ENCODE measurements around the gene ACSL5. TPM values are rescaled to one million over a fixed set of nuclear protein-coding genes. Genes with fewer than 3 reads are reported as not detected.
"Not testable (repeated sequence)": the region's sequence is repeated elsewhere in the genome, so short reads cannot be mapped to it uniquely, and the experiment has no call there.

The ACSL5 gene
- total RNA-seq, 2 experiments from 2014 or later, result 55.8 to 59.5 TPM

DNA sequence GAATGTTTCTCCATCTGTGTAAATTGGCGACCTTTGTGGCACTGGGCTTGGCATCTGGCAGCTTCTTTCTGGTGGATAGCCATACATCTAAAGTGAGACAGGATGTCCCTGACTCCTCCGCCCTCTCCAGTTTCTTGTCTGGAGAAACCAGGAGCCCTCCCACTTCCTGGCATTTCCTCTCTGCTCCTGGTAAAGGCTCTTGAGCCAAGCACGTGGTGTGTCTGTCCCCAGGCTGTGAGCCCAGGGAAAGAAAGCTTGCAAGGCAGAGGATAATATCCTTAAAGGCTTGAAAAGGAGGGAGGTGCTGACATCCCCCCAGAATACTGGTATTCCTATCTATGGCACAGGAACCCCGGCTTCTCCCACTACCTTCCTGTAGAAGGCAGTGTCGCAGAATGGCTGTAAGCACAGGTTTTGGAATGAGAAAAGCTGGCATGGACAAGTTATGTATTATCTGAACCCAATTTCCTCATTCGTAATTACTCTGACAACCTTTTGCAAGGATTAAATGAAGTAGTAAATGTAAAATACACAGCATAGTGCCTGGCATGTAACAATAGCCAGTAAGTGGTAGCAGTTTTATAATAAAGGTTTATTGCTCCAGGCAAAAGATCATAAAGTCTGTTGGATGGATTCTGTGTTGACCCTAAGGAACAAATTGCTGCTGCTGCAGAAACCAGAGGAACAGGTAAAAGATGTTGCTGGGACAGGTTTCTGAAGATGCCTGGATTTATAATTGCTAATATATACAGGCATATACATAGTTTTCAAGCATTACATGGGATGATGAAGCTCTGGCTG, 11.8 kb upstream of the ACSL5 start:
- no peak overlapping the region for H3K27ac Mint-ChIP-seq
- peaks cover 5% of the 10 kb centered on the region for H3K27me3 Mint-ChIP-seq
- H3K4me1 Mint-ChIP-seq, result no peaks in the 10 kb centered on the region
- no peak overlapping the region for H3K4me3 Mint-ChIP-seq
- POLR2A ChIA-PET, result no interaction called here
- DNase-seq (no peak), ATAC-seq (ENCODE audit: low read depth) (no peak)
- no peaks in the 10 kb centered on the region for H3K9me3 Mint-ChIP-seq
- H3K36me3 Mint-ChIP-seq, result no peaks in the 10 kb centered on the region

DNA sequence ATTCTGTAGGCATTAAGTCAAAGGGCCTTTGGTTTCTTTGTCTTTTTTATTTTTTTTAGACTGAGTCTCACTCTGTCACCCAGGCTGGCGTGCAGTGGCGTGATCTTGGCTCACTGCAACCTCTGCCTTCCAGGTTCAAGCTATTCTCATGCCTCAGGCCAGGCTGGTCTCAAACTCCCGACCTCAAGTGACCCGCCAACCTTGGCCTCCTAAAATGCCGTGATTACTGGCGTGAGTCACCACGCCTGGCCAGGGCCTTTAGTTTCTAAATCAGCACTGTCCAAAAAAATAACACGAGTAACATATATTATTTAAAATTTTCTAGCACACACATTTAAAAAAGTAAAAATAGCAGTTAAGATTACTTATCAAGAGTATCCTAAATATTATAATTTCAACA, 11.1 kb upstream of the ACSL5 start:
- H3K9me3 Mint-ChIP-seq, result no peaks in the 10 kb centered on the region
- no peak overlapping the region for H3K27ac Mint-ChIP-seq
- no peaks in the 10 kb centered on the region for H3K4me1 Mint-ChIP-seq
- no peaks in the 10 kb centered on the region for H3K36me3 Mint-ChIP-seq
- peaks cover 5% of the 10 kb centered on the region for H3K27me3 Mint-ChIP-seq
- no peak for DNase-seq
- POLR2A ChIA-PET, result no interaction called here
- ATAC-seq (ENCODE audit: low read depth), result no peak
- no peak overlapping the region for H3K4me3 Mint-ChIP-seq

DNA sequence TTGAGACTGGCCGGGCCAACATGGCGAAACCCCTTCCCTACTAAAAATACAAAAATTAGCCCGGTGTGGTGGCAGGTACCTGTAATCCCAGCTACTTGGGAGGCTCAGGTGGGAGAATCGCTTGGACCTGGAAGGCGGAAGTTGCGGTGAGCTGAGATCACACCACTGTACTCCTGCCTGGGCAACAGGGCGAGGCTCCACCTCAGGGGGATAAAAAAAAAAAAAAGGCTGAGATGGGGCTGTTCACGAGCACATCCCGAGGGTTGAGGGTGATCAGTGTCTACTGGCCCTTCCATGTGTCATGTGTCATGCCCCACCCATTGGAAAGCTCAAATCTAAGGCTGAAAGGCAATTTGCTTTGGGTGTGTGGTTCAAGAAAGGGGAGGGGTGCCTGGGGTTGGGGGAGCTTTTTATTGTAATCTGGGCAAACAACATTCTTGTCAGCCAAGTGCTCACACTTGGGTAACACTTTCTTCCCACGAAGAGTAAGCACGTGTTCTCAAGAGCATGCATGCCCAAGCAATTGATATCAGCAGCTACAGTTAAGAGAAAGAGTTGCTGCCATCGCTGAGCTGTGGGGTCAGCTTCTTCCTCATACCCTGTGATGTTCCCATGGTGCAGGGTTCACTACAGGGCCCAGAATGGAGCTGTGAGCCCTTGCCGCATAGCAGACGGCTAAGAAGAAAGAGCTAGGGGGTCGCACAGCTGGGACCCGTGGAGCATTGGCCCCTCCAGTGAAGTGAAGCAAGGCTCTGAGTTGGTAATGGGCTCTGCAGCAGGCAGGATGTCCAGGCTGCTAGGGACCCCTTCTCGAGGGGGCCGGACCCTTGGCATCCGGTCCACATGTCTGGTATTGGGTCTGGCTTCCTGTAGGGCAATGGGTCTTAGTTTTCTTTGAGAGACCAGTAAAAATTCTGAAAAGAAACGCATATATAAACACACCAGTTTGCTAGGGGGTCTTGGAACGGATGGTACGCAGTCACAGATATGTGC, 9.9 kb upstream of the ACSL5 start:
- Mint-ChIP-seq H3K27ac (no peak overlapping the region), H3K27me3 (peaks cover 5% of the 10 kb centered on the region), H3K4me1 (no peaks in the 10 kb centered on the region), H3K36me3 (no peaks in the 10 kb centered on the region), H3K9me3 (no peaks in the 10 kb centered on the region), H3K4me3 (no peak overlapping the region)
- no peak for DNase-seq
- ATAC-seq (ENCODE audit: low read depth), result no peak
- POLR2A ChIA-PET, result no interaction called here

DNA sequence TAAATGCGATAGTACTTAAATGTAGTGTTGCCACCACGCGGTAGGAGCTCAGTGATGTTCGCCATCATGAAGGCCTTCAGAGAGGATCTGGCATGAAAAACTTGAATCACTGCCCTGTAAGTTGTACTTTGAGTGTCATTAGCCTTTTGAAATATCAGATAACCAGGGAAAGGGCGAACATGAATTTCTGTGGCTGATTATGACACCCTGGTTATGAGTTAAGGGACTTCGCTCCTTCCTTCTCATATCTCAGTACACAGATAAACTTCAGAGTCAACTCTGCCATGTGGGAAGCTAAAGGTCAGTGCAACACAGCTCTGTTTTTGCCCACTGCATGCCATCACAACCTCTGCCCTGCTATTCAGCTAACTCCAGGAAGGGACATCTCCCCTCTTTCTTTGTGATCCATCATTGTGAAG, 8.9 kb upstream of the ACSL5 start:
- ATAC-seq (ENCODE audit: low read depth), result no peak
- H3K9me3 Mint-ChIP-seq, result no peaks in the 10 kb centered on the region
- H3K27me3 Mint-ChIP-seq, result peaks cover 5% of the 10 kb centered on the region
- H3K4me1 Mint-ChIP-seq, result no peaks in the 10 kb centered on the region
- no peak overlapping the region for H3K27ac Mint-ChIP-seq
- no peak overlapping the region for H3K4me3 Mint-ChIP-seq
- POLR2A ChIA-PET, result no interaction called here
- DNase-seq, result no peak
- no peaks in the 10 kb centered on the region for H3K36me3 Mint-ChIP-seq

DNA sequence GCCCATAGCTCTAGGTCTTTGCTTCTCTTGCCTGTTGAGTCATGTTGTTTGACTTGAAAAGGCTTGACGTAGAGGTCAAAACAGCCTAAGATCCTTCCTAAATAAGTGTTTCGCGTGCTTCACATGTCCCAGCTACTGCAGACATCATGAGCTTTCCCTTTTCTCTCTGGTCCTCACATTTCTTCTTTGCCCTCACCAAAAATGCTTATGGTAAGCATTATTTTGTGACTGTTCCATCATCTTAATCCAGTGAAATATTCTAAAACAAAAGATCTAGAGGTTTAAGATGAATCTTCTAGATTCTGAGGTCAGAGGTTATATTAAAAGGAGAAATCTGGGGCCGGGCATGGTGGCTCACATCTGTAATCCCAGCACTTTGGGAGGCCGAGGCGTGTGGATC, 8.5 kb upstream of the ACSL5 start:
- POLR2A ChIA-PET, result no interaction called here
- DNase-seq (no peak), ATAC-seq (ENCODE audit: low read depth) (no peak)
- H3K9me3 Mint-ChIP-seq, result no peaks in the 10 kb centered on the region
- H3K36me3 Mint-ChIP-seq, result no peaks in the 10 kb centered on the region
- H3K4me3 Mint-ChIP-seq, result no peak overlapping the region
- H3K27me3 Mint-ChIP-seq, result peaks cover 5% of the 10 kb centered on the region
- no peaks in the 10 kb centered on the region for H3K4me1 Mint-ChIP-seq
- H3K27ac Mint-ChIP-seq, result no peak overlapping the region

DNA sequence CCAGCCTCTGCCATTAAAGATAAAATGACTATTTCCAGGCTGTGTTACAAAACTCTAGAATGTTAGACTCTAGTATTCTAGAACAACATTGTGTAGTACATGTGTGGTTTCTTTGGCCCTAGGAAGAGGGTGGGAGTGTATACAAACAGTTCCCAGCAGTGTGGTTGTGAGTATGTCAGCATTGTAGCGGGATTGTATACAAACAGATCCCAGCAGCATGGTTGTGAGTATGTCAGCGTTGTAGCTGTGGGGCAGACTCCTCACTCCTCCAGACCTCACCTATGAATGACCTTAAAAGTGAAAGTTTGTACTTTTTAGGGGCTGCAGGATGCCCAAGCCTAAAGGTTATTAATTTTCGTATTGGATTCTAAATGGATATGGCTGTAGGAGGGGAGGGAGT, 6.9 kb upstream of the ACSL5 start:
- Mint-ChIP-seq H3K4me3 (no peak overlapping the region), H3K36me3 (peaks cover 2% of the 10 kb centered on the region), H3K4me1 (peaks cover 5% of the 10 kb centered on the region), H3K27ac (no peak overlapping the region), H3K9me3 (peaks cover 3% of the 10 kb centered on the region), H3K27me3 (peaks cover 2% of the 10 kb centered on the region)
- DNase-seq (no peak), ATAC-seq (ENCODE audit: low read depth) (no peak)
- POLR2A ChIA-PET, result interaction anchor here (1.2 kb wide), 1 partner anchor 8 kb away, joined by 5 read pairs; no protein-coding TSS in a partner anchor

DNA sequence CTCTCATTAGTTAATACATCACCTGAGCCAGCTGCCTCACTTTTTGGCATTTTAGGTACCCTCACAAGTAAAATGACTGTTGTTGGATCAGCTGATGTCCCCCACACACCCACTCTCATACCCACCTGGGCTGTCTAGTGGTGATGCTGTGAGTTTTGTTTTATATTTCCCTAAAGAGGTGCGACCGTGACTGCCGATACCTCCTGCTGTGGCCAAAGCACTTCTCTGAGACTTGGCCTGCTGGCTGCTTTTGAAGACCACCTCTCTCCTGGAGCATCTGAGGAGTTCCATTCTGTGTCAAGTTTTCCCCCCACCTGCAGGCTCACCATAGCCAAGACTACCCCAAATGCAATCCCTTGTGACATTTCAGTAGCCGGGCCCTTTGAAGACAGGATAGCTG, 6.4 kb upstream of the ACSL5 start:
- H3K36me3 Mint-ChIP-seq, result peaks cover 2% of the 10 kb centered on the region
- H3K4me1 Mint-ChIP-seq, result peaks cover 9% of the 10 kb centered on the region
- ATAC-seq (ENCODE audit: low read depth) (no peak), DNase-seq (no peak)
- no peak overlapping the region for H3K27ac Mint-ChIP-seq
- no peak overlapping the region for H3K4me3 Mint-ChIP-seq
- H3K9me3 Mint-ChIP-seq, result peaks cover 7% of the 10 kb centered on the region
- POLR2A ChIA-PET, result no interaction called here
- no peaks in the 10 kb centered on the region for H3K27me3 Mint-ChIP-seq

DNA sequence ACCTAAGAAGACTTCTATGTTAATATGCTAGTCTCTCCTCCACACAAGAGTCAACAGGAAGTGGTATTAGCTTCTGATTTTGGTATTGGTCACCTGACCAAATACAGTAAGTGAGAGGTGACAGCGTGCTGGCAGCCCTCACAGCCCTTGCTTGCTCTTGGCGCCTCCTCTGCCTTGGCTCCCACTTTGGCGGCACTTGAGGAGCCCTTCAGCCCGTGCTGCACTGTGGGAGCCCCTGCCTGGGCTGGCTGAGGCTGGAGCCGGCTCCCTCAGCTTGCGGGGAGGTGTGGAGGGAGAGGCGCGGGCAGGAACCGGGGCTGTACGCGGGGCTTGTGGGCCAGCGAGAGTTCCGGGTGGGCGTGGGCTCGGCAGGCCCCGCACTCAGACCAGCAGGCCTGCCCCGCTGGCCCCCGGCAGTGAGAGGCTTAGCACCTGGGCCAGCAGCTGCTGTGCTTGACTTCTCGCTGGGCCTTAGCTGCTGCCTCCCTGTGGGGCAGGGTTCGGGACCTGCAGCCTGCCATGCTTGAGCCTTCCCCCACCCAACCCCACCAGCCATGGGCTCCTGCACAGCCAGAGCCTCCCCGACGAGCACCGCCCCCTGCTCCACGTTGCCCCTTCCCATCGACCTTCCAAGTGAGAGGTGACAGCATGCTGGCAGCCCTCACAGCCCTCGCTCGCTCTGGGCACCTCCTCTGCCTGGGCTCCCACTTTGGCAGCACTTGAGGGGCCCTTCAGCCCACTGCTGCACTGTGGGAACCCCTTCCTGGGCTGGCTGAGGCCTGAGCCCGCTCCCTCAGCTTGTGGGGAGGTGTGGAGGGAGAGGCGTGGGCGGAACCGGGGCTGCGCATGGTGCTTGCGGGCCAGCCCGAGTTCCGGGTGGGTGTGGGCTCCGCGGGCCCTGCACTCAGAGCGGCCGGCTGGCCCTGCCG, 4.2 kb upstream of the ACSL5 start:
- H3K27me3 Mint-ChIP-seq, result no peaks in the 10 kb centered on the region
- POLR2A ChIA-PET, result no interaction called here
- peaks cover 18% of the 10 kb centered on the region for H3K4me1 Mint-ChIP-seq
- peaks cover 2% of the 10 kb centered on the region for H3K36me3 Mint-ChIP-seq
- ATAC-seq (ENCODE audit: low read depth) (peak; percentile 54), DNase-seq (no peak)
- no peak overlapping the region for H3K4me3 Mint-ChIP-seq
- H3K9me3 Mint-ChIP-seq, result peaks cover 7% of the 10 kb centered on the region
- H3K27ac Mint-ChIP-seq, result no peak overlapping the region

DNA sequence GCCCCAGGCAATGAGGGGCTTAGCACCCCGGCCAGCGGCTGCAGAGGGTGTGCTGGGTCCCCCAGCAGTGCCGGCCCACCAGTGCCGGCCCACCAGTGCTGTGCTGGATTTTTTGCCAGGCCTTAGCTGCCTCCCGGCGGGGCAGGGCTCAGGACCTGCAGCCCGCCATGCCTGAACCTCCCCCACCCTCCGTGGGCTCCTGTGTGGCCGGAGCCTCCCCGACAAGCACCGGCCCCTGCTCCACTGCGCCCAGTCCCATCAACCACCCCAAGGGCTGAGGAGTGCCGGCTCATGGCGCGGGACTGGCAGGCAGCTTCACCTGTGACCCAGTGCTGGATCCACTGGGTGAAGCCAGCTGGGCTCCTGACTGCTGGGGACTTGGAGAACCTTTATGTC, 3.5 kb upstream of the ACSL5 start:
- Mint-ChIP-seq H3K36me3 (peaks cover 2% of the 10 kb centered on the region), H3K4me1 (peaks cover 25% of the 10 kb centered on the region), H3K27ac (no peak overlapping the region), H3K9me3 (peaks cover 7% of the 10 kb centered on the region), H3K4me3 (no peak overlapping the region), H3K27me3 (no peaks in the 10 kb centered on the region)
- ATAC-seq (ENCODE audit: low read depth), result no peak
- DNase-seq, result no peak
- POLR2A ChIA-PET, result interaction anchor here (0.6 to 0.9 kb wide), 2 partner anchors 11 to 16 kb away, joined by 3 to 7 read pairs; no protein-coding TSS in a partner anchor

DNA sequence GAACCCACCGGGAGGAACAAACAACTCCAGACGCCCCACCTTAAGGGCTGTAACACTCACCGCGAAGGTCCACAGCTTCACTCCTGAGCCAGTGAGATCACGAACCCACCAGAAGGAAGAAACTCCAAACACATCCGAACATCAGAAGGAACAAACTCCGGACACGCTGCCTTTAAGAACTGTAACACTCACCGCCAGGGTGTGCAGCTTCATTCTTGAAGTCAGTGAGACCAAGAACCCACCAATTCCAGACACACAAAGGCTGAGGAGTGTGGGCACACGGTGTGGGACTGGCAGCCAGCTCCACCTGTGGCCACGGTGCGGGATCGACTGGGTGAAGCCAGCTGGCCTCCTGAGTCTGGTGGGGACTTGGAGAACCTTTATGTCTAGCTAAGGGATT, 2.6 kb upstream of the ACSL5 start:
- POLR2A ChIA-PET, result interaction anchor here (0.9 kb wide), 1 partner anchor 15 kb away, joined by 7 read pairs; no protein-coding TSS in a partner anchor
- not testable (repeated sequence) for ATAC-seq (ENCODE audit: low read depth); H3K36me3 Mint-ChIP-seq; H3K27ac Mint-ChIP-seq; H3K9me3 Mint-ChIP-seq; H3K4me3 Mint-ChIP-seq; DNase-seq; H3K27me3 Mint-ChIP-seq
- peaks cover 28% of the 10 kb centered on the region for H3K4me1 Mint-ChIP-seq

DNA sequence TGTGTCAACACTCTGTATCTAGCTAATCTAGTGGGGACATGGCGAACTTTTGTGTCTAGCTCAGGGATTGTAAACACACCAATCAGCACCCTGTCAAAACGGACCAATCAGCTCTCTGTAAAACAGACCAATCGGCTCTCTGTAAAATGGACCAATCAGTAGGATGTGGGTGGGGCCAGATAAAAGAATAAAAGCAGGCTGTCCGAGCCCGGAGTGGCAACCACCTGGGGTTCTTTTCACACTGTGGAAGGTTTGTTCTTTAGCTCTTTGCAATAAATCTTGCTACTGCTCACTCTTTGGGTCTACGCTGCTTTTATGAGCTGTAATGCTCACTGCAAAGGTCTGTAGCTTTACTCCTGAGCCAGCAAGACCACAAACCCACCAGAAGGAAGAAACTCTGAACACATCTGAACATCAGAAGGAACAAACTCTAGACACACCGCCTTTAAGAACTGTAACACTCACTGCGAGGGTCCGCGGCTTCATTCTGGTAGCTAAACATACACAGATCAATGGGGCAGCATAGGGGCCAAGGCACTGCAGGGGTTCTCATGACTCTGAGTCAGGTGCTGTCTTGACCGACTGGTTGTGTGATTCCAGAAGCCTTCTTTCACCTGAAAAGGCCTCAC, 1.6 kb upstream of the ACSL5 start:
- ATAC-seq (ENCODE audit: low read depth); H3K36me3 Mint-ChIP-seq; H3K9me3 Mint-ChIP-seq; DNase-seq; H3K27me3 Mint-ChIP-seq; POLR2A ChIA-PET: not testable (repeated sequence)
- H3K4me1 Mint-ChIP-seq, result peaks cover 34% of the 10 kb centered on the region
- peak overlapping the region; percentile 56 for H3K27ac Mint-ChIP-seq
- H3K4me3 Mint-ChIP-seq, result peak overlapping the region; percentile 25

DNA sequence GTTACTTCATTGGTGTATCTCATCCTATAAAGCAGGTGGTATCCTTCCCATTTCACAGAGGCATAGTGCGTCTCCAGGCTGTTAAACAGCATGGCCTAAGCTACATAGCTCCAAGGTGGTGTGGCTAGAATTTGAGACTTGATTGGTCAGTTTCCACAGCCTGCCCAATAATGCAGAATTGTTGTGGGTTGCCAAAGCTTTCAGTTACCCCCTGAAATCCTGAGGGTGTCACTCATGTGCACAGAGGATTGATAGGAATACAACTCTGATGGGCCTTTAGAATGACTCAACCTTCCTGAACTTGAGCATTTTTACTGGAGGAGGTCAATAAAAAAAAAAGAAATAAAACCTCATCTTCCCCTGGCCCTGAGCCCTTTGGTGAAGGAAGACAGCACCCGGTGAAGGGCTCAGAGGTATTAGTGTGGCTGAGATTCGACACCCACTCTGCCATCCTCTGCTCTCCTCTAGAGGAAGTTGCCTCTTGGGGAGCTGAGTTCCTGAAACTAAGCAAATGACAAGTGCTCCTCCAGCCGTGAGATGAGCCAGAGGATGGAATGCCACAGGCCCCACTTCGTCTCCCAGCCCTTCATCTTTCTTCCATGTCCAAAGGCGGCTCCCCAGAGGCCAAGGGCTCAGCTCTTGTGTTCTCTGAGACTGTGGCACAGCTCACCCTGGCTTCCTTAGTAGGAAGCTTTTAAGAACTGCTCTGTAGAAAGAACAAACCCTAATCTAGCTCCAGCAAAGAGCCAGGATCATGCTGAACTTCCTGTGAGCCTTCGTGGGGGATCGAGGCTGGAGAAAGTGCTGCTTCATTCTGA, 1.0 kb downstream of the ACSL5 start:
- POLR2A ChIA-PET, result interaction anchor here (0.8 to 3.8 kb wide), 7 partner anchors 9 to 1305 kb away, joined by 3 to 21 read pairs (median 6); partner anchors contain the start of genes GPAM, VTI1A and ZDHHC6
- Mint-ChIP-seq H3K27ac (peak overlapping the region; percentile 100), H3K9me3 (peaks cover 7% of the 10 kb centered on the region), H3K36me3 (peaks cover 17% of the 10 kb centered on the region), H3K27me3 (no peaks in the 10 kb centered on the region), H3K4me3 (peak overlapping the region; percentile 98), H3K4me1 (peaks cover 52% of the 10 kb centered on the region)
- ATAC-seq (ENCODE audit: low read depth), result peak; percentile 28
- DNase-seq, result peak; percentile 51

All from activated naive CD8-positive, alpha-beta T cell treated with anti-CD3 and anti-CD28 coated beads, Interleukin-2, amount 10 ng/mL, durations not matched to agents 7 days and 5 days (primary cell).